ENCODE data around the gene ADAMTSL5. TPM values are rescaled to one million over a fixed set of nuclear protein-coding genes. Genes with fewer than 3 reads are reported as not detected.

ADAMTSL5 gene
- total RNA-seq, 1 experiment from 2014 or later: 23.9 TPM

- Mint-ChIP-seq H3K4me1 (ENCODE audit: low read depth, unreplicated experiment) (peaks cover 6% of the 10 kb centered on the region), H3K27ac (ENCODE audit: unreplicated experiment) (no peak overlapping the region), H3K9me3 (ENCODE audit: unreplicated experiment) (no peaks in the 10 kb centered on the region), H3K27me3 (ENCODE audit: insufficient read depth, unreplicated experiment) (no peaks in the 10 kb centered on the region), H3K36me3 (ENCODE audit: insufficient read depth, unreplicated experiment) (peaks cover under 1% of the 10 kb centered on the region), H3K4me3 (ENCODE audit: unreplicated experiment) (no peak overlapping the region)
- Histone ChIP-seq H3K9me3 (no peaks in the 10 kb centered on the region), H3K4me1 (peaks cover 17% of the 10 kb centered on the region), H3K27me3 (replicated peaks; ENCODE audit: control insufficient read depth, insufficient read depth, low read length) (no peaks in the 10 kb centered on the region), H3K36me3 (ENCODE audit: control insufficient read depth, insufficient read depth, low read length) (peaks cover 1% of the 10 kb centered on the region; the same call in 1 of the 2 replicates), H3K4me3 (ENCODE audit: low read depth, low read length) (no peak overlapping the region)
- intact Hi-C loops (cut with micrococcal nuclease; ENCODE audit: unreplicated experiment): no loop called here
- peak in 1 of 2 experiments; percentile 28 for DNase-seq
- CTCF ChIA-PET: interaction anchor here (0.7 to 1.2 kb wide), 2 partner anchors 24 to 31 kb away, joined by 4 read pairs; partner anchors contain the start of gene REEP6
- POLR2A ChIA-PET: interaction anchor here (0.6 kb wide), 1 partner anchor 70 kb away, joined by 5 read pairs; no protein-coding TSS in a partner anchor
- no peak for TF ChIP-seq CTCF (IDR thresholded peaks at IDR 0.05; ENCODE audit: insufficient read depth in 1 of 2, low read depth in 1 of 2, low read length in 1 of 2, severe bottlenecking in 1 of 2, unreplicated experiment in 1 of 2)
- BruUV-seq (replicated peaks): no TSS peak
Observed at GRCh38 chr19:1514986-1515721, 2.3 kb upstream of the ADAMTSL5 start.

DNA sequence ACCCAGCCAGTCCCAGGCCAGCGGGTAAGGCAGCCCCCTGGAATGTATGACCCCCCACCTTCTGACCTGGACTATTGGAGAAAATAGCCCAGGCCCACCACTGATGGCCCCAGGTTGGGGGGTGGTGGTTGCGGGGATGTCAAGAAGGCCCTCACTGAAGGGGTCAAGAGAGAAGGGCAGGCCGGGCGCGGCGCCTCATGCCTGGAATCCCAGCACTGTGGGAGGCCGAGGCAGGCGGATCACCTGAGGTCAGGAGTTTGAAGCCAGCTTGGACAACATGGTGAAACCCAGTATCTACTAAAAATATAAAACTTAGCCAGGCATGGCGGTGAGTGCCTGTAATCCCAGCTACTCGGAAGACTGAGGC, 1.5 kb upstream of the ADAMTSL5 start:
- H3K27ac Mint-ChIP-seq (ENCODE audit: unreplicated experiment): no peak overlapping the region
- TF ChIP-seq CTCF (IDR thresholded peaks at IDR 0.05; ENCODE audit: insufficient read depth in 1 of 2, low read depth in 1 of 2, low read length in 1 of 2, severe bottlenecking in 1 of 2, unreplicated experiment in 1 of 2): no peak
- BruUV-seq (replicated peaks): no TSS peak
- Histone ChIP-seq H3K4me1 (peaks cover 22% of the 10 kb centered on the region), H3K36me3 (ENCODE audit: control insufficient read depth, insufficient read depth, low read length) (peaks cover 1% of the 10 kb centered on the region; the same call in 1 of the 2 replicates), H3K4me3 (ENCODE audit: low read depth, low read length) (no peak overlapping the region), H3K9me3 (no peaks in the 10 kb centered on the region), H3K27me3 (replicated peaks; ENCODE audit: control insufficient read depth, insufficient read depth, low read length) (no peaks in the 10 kb centered on the region)
- H3K4me1 Mint-ChIP-seq (ENCODE audit: low read depth, unreplicated experiment): peaks cover 6% of the 10 kb centered on the region
- no peak for DNase-seq
- H3K4me3 Mint-ChIP-seq (ENCODE audit: unreplicated experiment): peak overlapping the region; percentile 73
- H3K9me3 Mint-ChIP-seq (ENCODE audit: unreplicated experiment): no peaks in the 10 kb centered on the region
- intact Hi-C loops (cut with micrococcal nuclease; ENCODE audit: unreplicated experiment): no loop called here
- H3K36me3 Mint-ChIP-seq (ENCODE audit: insufficient read depth, unreplicated experiment): peaks cover 6% of the 10 kb centered on the region
- ChIA-PET POLR2A (interaction anchor here (0.5 kb wide), 1 partner anchor 676 kb away, joined by 11 read pairs; no protein-coding TSS in a partner anchor), CTCF (interaction anchor here (0.6 to 1.2 kb wide), 2 partner anchors 20 to 32 kb away, joined by 4 to 5 read pairs; no protein-coding TSS in a partner anchor)
- H3K27me3 Mint-ChIP-seq (ENCODE audit: insufficient read depth, unreplicated experiment): no peaks in the 10 kb centered on the region

DNA sequence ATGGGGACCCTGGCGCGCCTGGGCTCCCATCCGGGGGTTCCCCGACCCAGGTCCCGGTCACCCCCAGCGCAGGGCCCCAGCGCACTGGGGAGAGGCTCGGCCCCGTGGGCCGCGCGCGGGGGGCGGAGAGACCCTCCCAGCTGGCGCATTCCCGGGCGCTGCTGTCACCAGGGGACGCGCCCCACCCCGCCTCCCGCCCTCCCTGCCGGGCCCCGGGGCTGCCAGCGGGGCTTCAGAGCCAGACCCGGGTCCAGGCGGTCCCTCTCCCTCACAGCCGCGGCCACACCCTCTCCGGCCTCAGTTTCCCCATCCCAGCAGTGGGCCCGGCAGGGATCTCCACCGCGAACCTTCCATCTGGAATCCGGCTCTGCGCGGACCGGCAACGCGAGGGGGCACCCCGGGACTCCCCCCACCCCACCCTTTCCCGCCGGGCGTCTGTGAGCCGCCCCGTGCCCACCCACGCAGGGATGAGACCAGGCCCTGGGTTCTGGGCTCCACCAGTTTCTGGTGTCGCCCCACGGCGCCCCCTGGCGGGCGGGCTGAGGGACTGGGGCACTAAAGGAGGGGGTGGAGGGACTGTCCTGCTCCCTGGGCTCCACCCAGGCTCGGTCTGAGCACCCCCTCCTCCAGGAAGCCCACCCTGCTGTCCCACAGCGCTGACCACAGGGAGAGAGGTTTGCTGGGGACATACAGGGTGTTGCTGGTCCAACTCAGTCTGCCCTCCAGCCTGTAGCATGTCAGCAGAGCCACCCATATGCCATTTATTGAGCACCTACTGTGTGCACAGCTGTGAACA, 878 bp upstream of the ADAMTSL5 start:
- peaks cover 24% of the 10 kb centered on the region for H3K4me1 ChIP-seq
- intact Hi-C loops (cut with micrococcal nuclease; ENCODE audit: unreplicated experiment): loop anchor here (2.0 kb wide), 1 partner anchor 23 kb away; the partner anchor contains the start of genes PCSK4 and REEP6

More for the DNA sequence above, 878 bp upstream of the ADAMTSL5 start:
- peak; percentile 70 to 77 for DNase-seq
- Mint-ChIP-seq H3K9me3 (ENCODE audit: unreplicated experiment) (no peaks in the 10 kb centered on the region), H3K4me3 (ENCODE audit: unreplicated experiment) (peak overlapping the region; percentile 73), H3K4me1 (ENCODE audit: low read depth, unreplicated experiment) (peaks cover 6% of the 10 kb centered on the region), H3K27ac (ENCODE audit: unreplicated experiment) (no peak overlapping the region), H3K36me3 (ENCODE audit: insufficient read depth, unreplicated experiment) (peaks cover 6% of the 10 kb centered on the region), H3K27me3 (ENCODE audit: insufficient read depth, unreplicated experiment) (no peaks in the 10 kb centered on the region)
- BruUV-seq (replicated peaks): no TSS peak
- H3K36me3 ChIP-seq (ENCODE audit: control insufficient read depth, insufficient read depth, low read length): peaks cover 1% of the 10 kb centered on the region; the same call in 1 of the 2 replicates
- H3K27me3 ChIP-seq (replicated peaks; ENCODE audit: control insufficient read depth, insufficient read depth, low read length): no peaks in the 10 kb centered on the region
- ChIA-PET CTCF (interaction anchor here (0.6 kb wide), 1 partner anchor 21 kb away, joined by 5 read pairs; no protein-coding TSS in a partner anchor), POLR2A (interaction anchor here (0.5 kb wide), 1 partner anchor 676 kb away, joined by 11 read pairs; no protein-coding TSS in a partner anchor)
- peak overlapping the region; percentile 91 for H3K4me3 ChIP-seq (ENCODE audit: low read depth, low read length)
- TF ChIP-seq CTCF (IDR thresholded peaks at IDR 0.05; ENCODE audit: insufficient read depth in 1 of 2, low read depth in 1 of 2, low read length in 1 of 2, severe bottlenecking in 1 of 2, unreplicated experiment in 1 of 2): peak; percentile 69 to 83
- H3K9me3 ChIP-seq: no peaks in the 10 kb centered on the region
